ENCODE data around the gene SLC22A8. TPM values are rescaled to one million over a fixed set of nuclear protein-coding genes. Genes with fewer than 3 reads are reported as not detected.
"Not testable (repeated sequence)": the region's sequence is repeated elsewhere in the genome, so short reads cannot be mapped to it uniquely, and the experiment has no call there.

SLC22A8 gene
- polyA plus RNA-seq, 1 donor, result not detected

GRCh38 chr11:62988276-62988675 is 27.4 kb downstream of the SLC22A8 start:
- no peak for DNase-seq (ENCODE audit: low read depth)

- DNase-seq (ENCODE audit: low read depth), result no peak
These were observed 30.4 kb downstream of the SLC22A8 start for GRCh38 chr11:62985041-62985750.

- no peak for DNase-seq (ENCODE audit: low read depth)
These were observed 31.1 kb downstream of the SLC22A8 start, which contains the start of gene SLC22A6 for GRCh38 chr11:62984451-62984991. Gene SLC22A6 (minus strand): TSS chr11:62984967. CDS start chr11:62984690, 277 bp downstream.

- no peak for DNase-seq (ENCODE audit: low read depth)
These were observed 32.0 kb downstream of the SLC22A8 start for GRCh38 chr11:62983536-62984199.

GRCh38 chr11:62981743-62982142 is 33.9 kb downstream of the SLC22A8 start:
- DNase-seq (ENCODE audit: low read depth), result no peak

GRCh38 chr11:62980133-62980760 is 35.4 kb downstream of the SLC22A8 start:
- no peak for DNase-seq (ENCODE audit: low read depth)

- DNase-seq (ENCODE audit: low read depth), result no peak
These were observed 39.5 kb downstream of the SLC22A8 start for GRCh38 chr11:62976109-62976508.

- no peak for DNase-seq (ENCODE audit: low read depth)
These were observed 40.7 kb downstream of the SLC22A8 start for GRCh38 chr11:62974848-62975522.

- no peak for DNase-seq (ENCODE audit: low read depth)
These were observed 50.1 kb downstream of the SLC22A8 start for GRCh38 chr11:62965574-62965973.

GRCh38 chr11:62962391-62962790 is 53.2 kb downstream of the SLC22A8 start:
- no peak for DNase-seq (ENCODE audit: low read depth)

GRCh38 chr11:62961017-62961570 is 54.5 kb downstream of the SLC22A8 start:
- DNase-seq (ENCODE audit: low read depth), result no peak

- no peak for DNase-seq (ENCODE audit: low read depth)
These were observed 56.1 kb downstream of the SLC22A8 start for GRCh38 chr11:62959422-62959980.

- DNase-seq (ENCODE audit: low read depth), result peak; percentile 51
These were observed 56.9 kb downstream of the SLC22A8 start for GRCh38 chr11:62958547-62959421.

- DNase-seq (ENCODE audit: low read depth), result no peak
These were observed 58.5 kb downstream of the SLC22A8 start for GRCh38 chr11:62957147-62957546.

GRCh38 chr11:62954478-62954877 is 61.2 kb downstream of the SLC22A8 start:
- no peak for DNase-seq (ENCODE audit: low read depth)

GRCh38 chr11:62953811-62954210 is 61.8 kb downstream of the SLC22A8 start:
- no peak for DNase-seq (ENCODE audit: low read depth)

- no peak for DNase-seq (ENCODE audit: low read depth)
These were observed 66.8 kb downstream of the SLC22A8 start for GRCh38 chr11:62948765-62949320.

GRCh38 chr11:62945538-62945937 is 70.1 kb downstream of the SLC22A8 start:
- not testable (repeated sequence) for DNase-seq (ENCODE audit: low read depth)

All from forelimb muscle (tissue), 1 donor.